HEK293 (cell line): ENCODE results near the gene ERCC5.

Source experiments
- CTCF ChIA-PET: fragments of 350-600 bp; formaldehyde crosslinking; extraction: SDS; loops from one replicate; lab custom pipeline; 2021; ENCODE audit warnings: antibody characterized with exemption; lab: Yijun Ruan, JAX
- POLR2A ChIA-PET: fragments of 300-600 bp; formaldehyde crosslinking; extraction: SDS; loops from one replicate; lab custom pipeline; 2020; ENCODE audit warnings: antibody characterized with exemption, inconsistent platforms; lab: Yijun Ruan, JAX
- H3K27ac ChIP-seq: fragments of 200-500 bp; sonication (Bioruptor generic); 2 replicates; pipeline ENCODE4 v1.5.1; 2014; ENCODE audit warnings: low read depth, low read length, control low read depth, inconsistent platforms; ENCODE audit errors: extremely low read depth
- H3K36me3 ChIP-seq, 2 experiments: fragments of 200-500 bp in 1 of 2; sonication (Bioruptor generic) in 1 of 2; 1 replicate in 1 of 2; 2 replicates in 1 of 2; pipeline ENCODE4 v1.5.1; 2014 to 2017; ENCODE audit warnings: inconsistent platforms in 2 of 2, low read length in 2 of 2; ENCODE audit not compliant: control insufficient read depth in 2 of 2, insufficient read depth in 1 of 2
- H3K4me1 ChIP-seq: fragments of 200-500 bp; sonication (Bioruptor generic); 2 replicates; pipeline ENCODE4 v1.5.1; 2014; ENCODE audit warnings: mild to moderate bottlenecking, low read length, inconsistent platforms; ENCODE audit not compliant: control insufficient read depth, insufficient read depth
- H3K4me3 ChIP-seq: 2 replicates; pipeline ENCODE4 v1.5.1; 2011; ENCODE audit warnings: low read depth, mild to moderate bottlenecking, control low read depth, low read length, moderate library complexity
- H3K9me3 ChIP-seq: fragments of 200-500 bp; sonication (Bioruptor generic); 2 replicates; pipeline ENCODE4 v1.5.1; 2014; ENCODE audit warnings: low read depth, low read length, inconsistent platforms; ENCODE audit not compliant: control insufficient read depth, insufficient read depth
- SCRT1 ChIP-seq: fragments of 450-650 bp; formaldehyde crosslinking; IDR thresholded peaks from 2 replicates; pipeline ENCODE4 v1.5.1; 2016; ENCODE audit warnings: missing biosample characterization, missing genetic modification characterization, borderline replicate concordance
- SCRT2 ChIP-seq: fragments of 450-650 bp; formaldehyde crosslinking; IDR thresholded peaks from 2 replicates; pipeline ENCODE4 v1.5.1; 2016; ENCODE audit warnings: missing biosample characterization, missing genetic modification characterization
- SP2 ChIP-seq: fragments of 450-650 bp; formaldehyde crosslinking; IDR thresholded peaks from 2 replicates; pipeline ENCODE4 v1.5.1; 2016; ENCODE audit warnings: missing biosample characterization, missing genetic modification characterization
- SP3 ChIP-seq: fragments of 450-650 bp; formaldehyde crosslinking; IDR thresholded peaks from 2 replicates; pipeline ENCODE4 v1.5.1; 2016; ENCODE audit warnings: missing biosample characterization, missing genetic modification characterization
- ZBTB20 ChIP-seq: fragments of 450-650 bp; formaldehyde crosslinking; IDR thresholded peaks from 2 replicates; pipeline ENCODE4 v1.5.1; 2016; ENCODE audit warnings: missing biosample characterization, missing genetic modification characterization
- ZNF266 ChIP-seq: fragments of 450-650 bp; formaldehyde crosslinking; IDR thresholded peaks from 2 replicates; pipeline ENCODE4 v1.5.1; 2016; ENCODE audit warnings: missing biosample characterization, missing genetic modification characterization, low read depth
- ZNF274 ChIP-seq, 2 experiments: fragments of 200-500 bp in 1 of 2; fragments of 450-650 bp in 1 of 2; sonication (Bioruptor generic) in 1 of 2; formaldehyde crosslinking in 1 of 2; IDR thresholded peaks; 2 replicates each; pipeline versions ENCODE4 v1.5.1 to v1.6.1; 2014 to 2016; ENCODE audit warnings: borderline replicate concordance in 1 of 2, inconsistent platforms in 1 of 2, low read length in 1 of 2, missing biosample characterization in 1 of 2, missing genetic modification characterization in 1 of 2
- ZNF292 ChIP-seq: fragments of 450-650 bp; formaldehyde crosslinking; IDR thresholded peaks from 2 replicates; pipeline ENCODE4 v1.5.1; 2016; ENCODE audit warnings: low read depth, missing biosample characterization, missing genetic modification characterization, borderline replicate concordance
- ZNF416 ChIP-seq: fragments of 450-650 bp; formaldehyde crosslinking; IDR thresholded peaks from 2 replicates; pipeline ENCODE4 v1.5.1; 2016; ENCODE audit warnings: missing biosample characterization, missing genetic modification characterization
- ZNF510 ChIP-seq: fragments of 450-650 bp; formaldehyde crosslinking; IDR thresholded peaks from 2 replicates; pipeline ENCODE4 v1.5.1; 2018; ENCODE audit warnings: mild to moderate bottlenecking, missing genetic modification characterization, missing biosample characterization; ENCODE audit not compliant: insufficient replicate concordance
- ZNF514 ChIP-seq: fragments of 450-650 bp; formaldehyde crosslinking; IDR thresholded peaks from 2 replicates; pipeline ENCODE4 v1.5.1; 2016; ENCODE audit warnings: missing biosample characterization, missing genetic modification characterization
- ZNF701 ChIP-seq: fragments of 450-650 bp; formaldehyde crosslinking; IDR thresholded peaks from 2 replicates; pipeline ENCODE4 v1.5.1; 2016; ENCODE audit warnings: missing biosample characterization, missing genetic modification characterization
- ZNF76 ChIP-seq: fragments of 450-650 bp; formaldehyde crosslinking; IDR thresholded peaks from 2 replicates; pipeline ENCODE4; 2016; ENCODE audit warnings: low read depth, missing biosample characterization, missing genetic modification characterization, borderline replicate concordance
- ZNF792 ChIP-seq: fragments of 450-650 bp; formaldehyde crosslinking; IDR thresholded peaks from 2 replicates; pipeline ENCODE4 v1.5.1; 2016; ENCODE audit warnings: missing biosample characterization, missing genetic modification characterization
- ZNF830 ChIP-seq: fragments of 450-650 bp; IDR thresholded peaks from 2 replicates; pipeline ENCODE4 v1.5.0; 2018; ENCODE audit warnings: missing biosample characterization, missing genetic modification characterization, low read depth, mild to moderate bottlenecking, moderate library complexity
- ZNF843 ChIP-seq: fragments of 450-650 bp; formaldehyde crosslinking; IDR thresholded peaks from 2 replicates; pipeline ENCODE4 v1.5.1; 2016; ENCODE audit warnings: missing biosample characterization, missing genetic modification characterization
- ZSCAN16 ChIP-seq: fragments of 450-650 bp; formaldehyde crosslinking; IDR thresholded peaks from 2 replicates; pipeline ENCODE4 v1.5.1; 2016; ENCODE audit warnings: missing biosample characterization, missing genetic modification characterization
- ZSCAN23 ChIP-seq: fragments of 450-650 bp; formaldehyde crosslinking; IDR thresholded peaks from 2 replicates; pipeline ENCODE4 v1.5.1; 2016; ENCODE audit warnings: missing biosample characterization, missing genetic modification characterization
- TF ChIP-seq, protein P1 (sequence below): fragments of 450-650 bp; formaldehyde crosslinking; IDR thresholded peaks from 2 replicates; pipeline ENCODE4 v1.5.1; 2016; ENCODE audit warnings: missing biosample characterization, missing genetic modification characterization, low read depth
- TF ChIP-seq, protein P2 (sequence below): fragments of 450-650 bp; formaldehyde crosslinking; IDR thresholded peaks from 2 replicates; pipeline ENCODE4 v1.5.1; 2016; ENCODE audit warnings: missing biosample characterization, missing genetic modification characterization

The ERCC5 gene

DNA sequence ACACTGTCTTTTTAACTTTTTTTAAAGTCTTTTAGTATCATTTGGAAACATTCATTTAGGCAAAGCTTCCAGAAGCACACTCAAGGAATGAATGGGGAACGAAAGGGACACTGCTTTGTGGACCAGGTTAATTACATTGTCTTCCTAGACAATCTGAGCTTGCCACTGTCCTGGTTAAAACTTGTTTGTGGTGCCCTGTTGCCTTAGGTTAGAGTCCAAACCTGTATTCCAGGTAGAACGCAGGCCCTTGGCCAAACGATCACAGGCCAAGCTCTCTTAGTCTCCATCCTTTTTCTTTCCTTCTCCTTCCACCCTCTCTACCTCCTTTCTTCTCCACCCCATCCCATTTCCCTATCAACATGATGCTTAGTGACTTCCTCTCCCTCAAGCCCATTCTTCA, 66.8 kb downstream of the ERCC5 start:
- H3K4me1 ChIP-seq: no peaks in the 10 kb centered on the region
- CTCF ChIA-PET: interaction anchor here (0.6 to 1.3 kb wide), 5 partner anchors 17 to 438 kb away, joined by 3 to 4 read pairs (median 3); no protein-coding TSS in a partner anchor

DNA sequence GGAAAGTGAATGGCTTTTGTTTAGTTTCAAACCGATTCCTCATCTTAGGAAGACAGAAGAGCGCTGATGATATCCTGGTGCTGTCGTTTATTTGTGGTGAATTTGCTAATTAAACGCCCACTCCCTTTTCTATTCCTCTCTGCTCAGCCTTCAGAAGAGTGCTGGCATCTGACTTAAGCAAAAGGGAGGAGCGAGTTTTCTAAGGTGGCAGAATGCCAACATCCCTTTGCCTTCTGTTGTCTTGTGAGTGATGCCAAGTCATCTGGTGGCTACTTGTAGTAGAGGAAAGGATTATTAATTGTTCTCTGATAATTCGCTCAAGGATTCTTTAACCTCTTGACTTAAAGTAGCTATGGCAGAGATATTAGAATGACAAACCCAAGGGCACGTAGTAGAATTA, 68.1 kb downstream of the ERCC5 start:
- CTCF ChIA-PET: interaction anchor here (0.5 to 0.8 kb wide), 2 partner anchors 226 to 1658 kb away, joined by 3 read pairs; no protein-coding TSS in a partner anchor
- Histone ChIP-seq H3K36me3 (no peaks in the 10 kb centered on the region), H3K27ac (no peak overlapping the region), H3K9me3 (no peaks in the 10 kb centered on the region), H3K4me1 (no peaks in the 10 kb centered on the region), H3K4me3 (no peak overlapping the region)
- no peak for TF ChIP-seq ZNF76 (tag by site-specific recombination)
- no peak for TF ChIP-seq ZNF416 (tag by site-specific recombination)
- TF ChIP-seq ZNF792 (tag by site-specific recombination): no peak
- TF ChIP-seq ZSCAN23 (tag by site-specific recombination): no peak
- no peak for TF ChIP-seq SCRT2 (tag by site-specific recombination)
- TF ChIP-seq ZNF274 (IDR thresholded peaks at IDR 0.05; ENCODE audit: low read length): no peak
- no peak for TF ChIP-seq ZNF274 (tag by site-specific recombination; IDR thresholded peaks at IDR 0.05; ENCODE audit: borderline replicate concordance)
- no peak for TF ChIP-seq ZNF830 (tag by site-specific recombination)
- TF ChIP-seq ZNF843: no peak
- no peak for TF ChIP-seq ZNF510 (tag by site-specific recombination)
- no peak for TF ChIP-seq ZNF292 (tag by site-specific recombination)
- TF ChIP-seq ZNF701 (tag by site-specific recombination): no peak
- TF ChIP-seq ZSCAN16 (tag by site-specific recombination): no peak
- TF ChIP-seq SP2 (tag by site-specific recombination): no peak
- no peak for TF ChIP-seq ZBTB20
- TF ChIP-seq ZNF514 (tag by site-specific recombination): no peak
- TF ChIP-seq ZNF266 (tag by site-specific recombination): no peak
- no peak for TF ChIP-seq SP3 (tag by site-specific recombination)
- no peak for TF ChIP-seq SCRT1 (tag by site-specific recombination)
- TF ChIP-seq, protein P1, sequence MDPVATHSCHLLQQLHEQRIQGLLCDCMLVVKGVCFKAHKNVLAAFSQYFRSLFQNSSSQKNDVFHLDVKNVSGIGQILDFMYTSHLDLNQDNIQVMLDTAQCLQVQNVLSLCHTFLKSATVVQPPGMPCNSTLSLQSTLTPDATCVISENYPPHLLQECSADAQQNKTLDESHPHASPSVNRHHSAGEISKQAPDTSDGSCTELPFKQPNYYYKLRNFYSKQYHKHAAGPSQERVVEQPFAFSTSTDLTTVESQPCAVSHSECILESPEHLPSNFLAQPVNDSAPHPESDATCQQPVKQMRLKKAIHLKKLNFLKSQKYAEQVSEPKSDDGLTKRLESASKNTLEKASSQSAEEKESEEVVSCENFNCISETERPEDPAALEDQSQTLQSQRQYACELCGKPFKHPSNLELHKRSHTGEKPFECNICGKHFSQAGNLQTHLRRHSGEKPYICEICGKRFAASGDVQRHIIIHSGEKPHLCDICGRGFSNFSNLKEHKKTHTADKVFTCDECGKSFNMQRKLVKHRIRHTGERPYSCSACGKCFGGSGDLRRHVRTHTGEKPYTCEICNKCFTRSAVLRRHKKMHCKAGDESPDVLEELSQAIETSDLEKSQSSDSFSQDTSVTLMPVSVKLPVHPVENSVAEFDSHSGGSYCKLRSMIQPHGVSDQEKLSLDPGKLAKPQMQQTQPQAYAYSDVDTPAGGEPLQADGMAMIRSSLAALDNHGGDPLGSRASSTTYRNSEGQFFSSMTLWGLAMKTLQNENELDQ (tag by site-specific recombination): no peak
- TF ChIP-seq, protein P2, sequence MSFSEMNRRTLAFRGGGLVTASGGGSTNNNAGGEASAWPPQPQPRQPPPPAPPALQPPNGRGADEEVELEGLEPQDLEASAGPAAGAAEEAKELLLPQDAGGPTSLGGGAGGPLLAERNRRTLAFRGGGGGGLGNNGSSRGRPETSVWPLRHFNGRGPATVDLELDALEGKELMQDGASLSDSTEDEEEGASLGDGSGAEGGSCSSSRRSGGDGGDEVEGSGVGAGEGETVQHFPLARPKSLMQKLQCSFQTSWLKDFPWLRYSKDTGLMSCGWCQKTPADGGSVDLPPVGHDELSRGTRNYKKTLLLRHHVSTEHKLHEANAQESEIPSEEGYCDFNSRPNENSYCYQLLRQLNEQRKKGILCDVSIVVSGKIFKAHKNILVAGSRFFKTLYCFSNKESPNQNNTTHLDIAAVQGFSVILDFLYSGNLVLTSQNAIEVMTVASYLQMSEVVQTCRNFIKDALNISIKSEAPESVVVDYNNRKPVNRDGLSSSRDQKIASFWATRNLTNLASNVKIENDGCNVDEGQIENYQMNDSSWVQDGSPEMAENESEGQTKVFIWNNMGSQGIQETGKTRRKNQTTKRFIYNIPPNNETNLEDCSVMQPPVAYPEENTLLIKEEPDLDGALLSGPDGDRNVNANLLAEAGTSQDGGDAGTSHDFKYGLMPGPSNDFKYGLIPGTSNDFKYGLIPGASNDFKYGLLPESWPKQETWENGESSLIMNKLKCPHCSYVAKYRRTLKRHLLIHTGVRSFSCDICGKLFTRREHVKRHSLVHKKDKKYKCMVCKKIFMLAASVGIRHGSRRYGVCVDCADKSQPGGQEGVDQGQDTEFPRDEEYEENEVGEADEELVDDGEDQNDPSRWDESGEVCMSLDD: no peak
- POLR2A ChIA-PET: no interaction called here

More for the DNA sequence above, 66.8 kb downstream of the ERCC5 start:
- Histone ChIP-seq H3K9me3 (no peaks in the 10 kb centered on the region), H3K27ac (no peak overlapping the region), H3K36me3 (no peaks in the 10 kb centered on the region), H3K4me3 (no peak overlapping the region)
- POLR2A ChIA-PET: no interaction called here
- TF ChIP-seq SCRT1 (tag by site-specific recombination): no peak
